GM12878 (cell line): ENCODE results near the gene TNFSF4. TPM values are rescaled to one million over a fixed set of nuclear protein-coding genes. Genes with fewer than 3 reads are reported as not detected.

Experiments
- BACH1 ChIP-seq: fragments of 450-650 bp; IDR thresholded peaks from 2 replicates; pipeline ENCODE4 v1.6.1; 2017; ENCODE audit warnings: mild to moderate bottlenecking, borderline replicate concordance
- BCL11A ChIP-seq: IDR thresholded peaks from 2 replicates; pipeline ENCODE4 v1.6.1; 2011; ENCODE audit warnings: low read depth, low read length
- BMI1 ChIP-seq: fragments of 450-650 bp; IDR thresholded peaks from 2 replicates; pipeline ENCODE4 v1.6.1; 2016; ENCODE audit warnings: mild to moderate bottlenecking, moderate library complexity, borderline replicate concordance
- CEBPB ChIP-seq, 2 experiments: fragments of 150-350 bp in 1 of 2; IDR thresholded peaks; 2 replicates each; pipeline ENCODE4 v1.6.1; 2012 to 2014; ENCODE audit warnings: low read depth in 2 of 2, low read length in 2 of 2, borderline replicate concordance in 1 of 2, inconsistent platforms in 1 of 2
- IKZF1 ChIP-seq: fragments of 450-650 bp; conservative IDR thresholded peaks from 2 replicates; pipeline ENCODE4 v1.6.1; 2017; ENCODE audit warnings: antibody characterized with exemption, mild to moderate bottlenecking
- IKZF2 ChIP-seq, 2 experiments: fragments of 450-650 bp; IDR thresholded peaks; 2 replicates each; pipeline ENCODE4 v1.6.1; 2017; ENCODE audit warnings: mild to moderate bottlenecking in 2 of 2, moderate library complexity in 2 of 2
- IRF3 ChIP-seq: fragments of 450-650 bp; IDR thresholded peaks from 2 replicates; pipeline ENCODE4 v1.6.1; 2014; ENCODE audit warnings: mild to moderate bottlenecking
- MTA3 ChIP-seq: IDR thresholded peaks from 2 replicates; pipeline ENCODE4 v1.6.1; 2012; ENCODE audit warnings: low read length, inconsistent platforms, borderline replicate concordance
- NFYA ChIP-seq: IDR thresholded peaks from 2 replicates; pipeline ENCODE4 v1.6.1; 2011; ENCODE audit warnings: low read depth, mild to moderate bottlenecking, low read length, improper control_type of control experiment, borderline replicate concordance
- PAX5 ChIP-seq: IDR thresholded peaks from 2 replicates; pipeline ENCODE4 v1.6.1; 2011; ENCODE audit warnings: low read depth, low read length, borderline replicate concordance
- POLR2AphosphoS5 ChIP-seq: IDR thresholded peaks from 2 replicates; pipeline ENCODE4 v1.6.1; 2011; ENCODE audit warnings: mild to moderate bottlenecking, low read length, inconsistent platforms
- PRDM15 ChIP-seq: fragments of 450-650 bp; formaldehyde crosslinking; IDR thresholded peaks from 2 replicates; pipeline ENCODE4 v1.4.0; 2020; ENCODE audit warnings: mild to moderate bottlenecking, moderate library complexity
- RAD51 ChIP-seq: fragments of 450-650 bp; IDR thresholded peaks from 2 replicates; pipeline ENCODE4 v1.6.1; 2016; ENCODE audit warnings: moderate library complexity, mild to moderate bottlenecking, inconsistent platforms
- RELA ChIP-seq: fragments of 450-650 bp; IDR thresholded peaks from 2 replicates; pipeline ENCODE4 v1.8.0; 2014; ENCODE audit warnings: borderline replicate concordance; ENCODE audit not compliant: partially characterized antibody
- REST ChIP-seq: IDR thresholded peaks from 2 replicates; pipeline ENCODE4 v1.6.1; 2012; ENCODE audit warnings: mild to moderate bottlenecking, low read depth, low read length
- SMAD1 ChIP-seq: fragments of 450-650 bp; IDR thresholded peaks from 2 replicates; pipeline ENCODE4 v1.6.1; 2018; ENCODE audit warnings: mild to moderate bottlenecking, low read depth; ENCODE audit not compliant: partially characterized antibody
- TBL1XR1 ChIP-seq: IDR thresholded peaks from 2 replicates; pipeline ENCODE4 v1.6.1; 2012; ENCODE audit warnings: low read depth, low read length, improper control_type of control experiment
- WRNIP1 ChIP-seq: IDR thresholded peaks from 2 replicates; pipeline ENCODE4 v1.6.1; 2011; ENCODE audit warnings: low read depth, low read length, improper control_type of control experiment, borderline replicate concordance
- ZNF217 ChIP-seq: fragments of 450-650 bp; IDR thresholded peaks from 2 replicates; pipeline ENCODE4 v1.6.1; 2017; ENCODE audit warnings: antibody characterized with exemption, mild to moderate bottlenecking
- ZNF24 ChIP-seq: fragments of 450-650 bp; IDR thresholded peaks from 2 replicates; pipeline ENCODE4 v1.6.1; 2017; ENCODE audit warnings: antibody characterized with exemption, mild to moderate bottlenecking
- ZNF274 ChIP-seq: IDR thresholded peaks from one replicate; pipeline ENCODE4 v1.8.0; 2011; ENCODE audit not compliant: insufficient read length, insufficient read depth
- ZNF384 ChIP-seq: IDR thresholded peaks from 2 replicates; pipeline ENCODE4 v1.6.1; 2012; ENCODE audit warnings: low read depth, mild to moderate bottlenecking, low read length, improper control_type of control experiment, borderline replicate concordance
- polyA plus RNA-seq, 11 experiments: library from polyadenylated mRNA; depleted of rRNA in 4 of 11; unstranded in 6 of 11; stranded (reverse) in 5 of 11; fragments of >200 nt; fragmentation: Nextera tagmentation in 4 of 11; fragmentation: Illumina TruSeq in 1 of 11; extraction: Ambion mirVana in 4 of 11; extraction: Trizol in 1 of 11; gene quantifications; 1 replicate in 1 of 11; 2 replicates in 10 of 11; pipeline versions ENCODE4 v1.2.1 to v1.2.3, GENCODE V29; 2011 to 2016; ENCODE audit warnings: inconsistent platforms in 2 of 11, missing spikeins in 2 of 11, low read depth in 1 of 11
- total RNA-seq, 4 experiments: library from RNA; depleted of rRNA in 3 of 4; stranded (reverse); fragments of >200 nt in 3 of 4; fragmentation: Illumina TruSeq in 1 of 4; extraction: Trizol in 1 of 4; gene quantifications; 2 replicates each; pipeline versions ENCODE4 v1.2.1 to v1.2.3, GENCODE V29; 2013 to 2021

TNFSF4 gene
- total and polyA plus RNA-seq, 10 of the 15 experiments (the other 5 are each of a cell fraction or from before 2014, with no cell fraction given), result 8.1 to 31.0 (median 12.9) TPM

GRCh38 chr1:173195596-173196088 lies 11.5 kb downstream of the TNFSF4 start (continued):
- TF ChIP-seq POLR2AphosphoS5 (no peak), ZNF24 (no peak), ZNF217 (peak; percentile 68; the same call in 1 of the 2 replicates), IKZF2 (IDR thresholded peaks at IDR 0.05) (peak; percentile 73 to 78; a peak in 3 of 4 replicates), TBL1XR1 (peak; percentile 69; the same call in 1 of the 2 replicates), REST (no peak), RELA (no peak), MTA3 (peak; percentile 63; the same call in 1 of the 2 replicates), BACH1 (no peak), WRNIP1 (no peak), ZNF384 (no peak), BMI1 (0 out of 2 replicates have a peak, but pooled peaks have one; percentile 9), RAD51 (no peak), IRF3 (no peak), BCL11A (peak; percentile 61; the same call in 1 of the 2 replicates), IKZF1 (peak; percentile 82), ZNF274 (no peak), PAX5 (peak; percentile 91; the same call in 1 of the 2 replicates), PRDM15 (CRISPR knock-in tag) (no peak), SMAD1 (peak; percentile 55), CEBPB (IDR thresholded peaks at IDR 0.05; ENCODE audit: borderline replicate concordance in 1 of 2, low read depth in 2 of 2, low read length in 2 of 2) (no peak), NFYA (no peak)
